GM21529 (cell line): ENCODE data around the gene IL17RC.
"Not testable (repeated sequence)": the region's sequence is repeated elsewhere in the genome, so short reads cannot be mapped to it uniquely, and the experiment has no call there.

Experiments
- ATAC-seq: cut with Tn5 transposase; IDR thresholded peaks from one replicate; pipeline ENCODE4 v1.9.1; 2021; ENCODE audit not compliant: unreplicated experiment

The IL17RC gene

GRCh38 chr3:9914559-9915253 lies 2.2 kb upstream of the IL17RC start:
- peak; percentile 20 for ATAC-seq

DNA sequence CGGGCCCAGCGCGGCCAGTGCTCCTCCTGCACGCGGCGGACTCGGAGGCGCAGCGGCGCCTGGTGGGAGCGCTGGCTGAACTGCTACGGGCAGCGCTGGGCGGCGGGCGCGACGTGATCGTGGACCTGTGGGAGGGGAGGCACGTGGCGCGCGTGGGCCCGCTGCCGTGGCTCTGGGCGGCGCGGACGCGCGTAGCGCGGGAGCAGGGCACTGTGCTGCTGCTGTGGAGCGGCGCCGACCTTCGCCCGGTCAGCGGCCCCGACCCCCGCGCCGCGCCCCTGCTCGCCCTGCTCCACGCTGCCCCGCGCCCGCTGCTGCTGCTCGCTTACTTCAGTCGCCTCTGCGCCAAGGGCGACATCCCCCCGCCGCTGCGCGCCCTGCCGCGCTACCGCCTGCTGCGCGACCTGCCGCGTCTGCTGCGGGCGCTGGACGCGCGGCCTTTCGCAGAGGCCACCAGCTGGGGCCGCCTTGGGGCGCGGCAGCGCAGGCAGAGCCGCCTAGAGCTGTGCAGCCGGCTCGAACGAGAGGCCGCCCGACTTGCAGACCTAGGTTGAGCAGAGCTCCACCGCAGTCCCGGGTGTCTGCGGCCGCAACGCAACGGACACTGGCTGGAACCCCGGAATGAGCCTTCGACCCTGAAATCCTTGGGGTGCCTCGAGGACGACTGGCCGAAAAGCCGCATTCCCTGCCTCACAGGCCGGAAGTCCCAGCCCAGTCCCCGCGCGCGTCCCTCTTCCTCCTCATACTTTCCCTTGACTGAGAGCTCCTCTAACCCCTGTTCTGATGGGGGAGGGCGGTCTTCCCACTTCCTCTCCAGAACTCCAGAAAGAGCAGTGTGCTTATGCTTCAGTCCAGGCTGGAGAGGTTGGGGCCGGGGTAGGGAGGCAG lies 1.4 kb upstream of the IL17RC start:
- ATAC-seq, result peak; percentile 44

- ATAC-seq, result no peak
Measured at GRCh38 chr3:9916346-9916733, 558 bp upstream of the IL17RC start.

DNA sequence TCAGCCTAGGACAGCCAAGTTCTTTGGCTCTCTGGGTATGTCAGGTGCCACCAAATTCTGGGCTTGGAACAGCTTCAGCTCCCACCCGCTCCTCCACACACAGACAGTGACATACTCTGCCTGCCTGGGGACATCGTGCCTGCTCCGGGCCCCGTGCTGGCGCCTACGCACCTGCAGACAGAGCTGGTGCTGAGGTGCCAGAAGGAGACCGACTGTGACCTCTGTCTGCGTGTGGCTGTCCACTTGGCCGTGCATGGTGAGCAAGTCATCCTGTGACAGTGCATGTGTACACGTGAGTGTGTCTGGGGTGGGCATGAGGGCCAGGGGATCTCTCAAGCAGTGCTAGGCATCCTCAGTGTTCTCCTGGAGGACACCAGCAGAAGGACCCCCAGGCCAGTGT lies 922 bp downstream of the IL17RC start:
- ATAC-seq, result no peak

- ATAC-seq, result no peak
Measured at GRCh38 chr3:9918261-9919038, 1.6 kb downstream of the IL17RC start.

DNA sequence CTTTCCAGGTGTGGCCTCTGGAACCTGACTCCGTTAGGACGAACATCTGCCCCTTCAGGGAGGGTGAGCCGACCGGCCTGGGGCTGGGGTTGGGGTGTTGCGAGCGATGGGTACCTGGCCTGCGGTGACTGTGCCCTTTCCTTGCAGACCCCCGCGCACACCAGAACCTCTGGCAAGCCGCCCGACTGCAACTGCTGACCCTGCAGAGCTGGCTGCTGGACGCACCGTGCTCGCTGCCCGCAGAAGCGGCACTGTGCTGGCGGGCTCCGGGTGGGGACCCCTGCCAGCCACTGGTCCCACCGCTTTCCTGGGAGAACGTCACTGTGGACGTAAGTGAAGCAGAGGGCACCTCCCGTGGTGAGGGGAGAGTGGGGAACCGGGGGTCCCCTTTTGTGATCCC lies 11.3 kb downstream of the IL17RC start:
- no peak for ATAC-seq

- no peak for ATAC-seq
Measured at GRCh38 chr3:9930804-9931418, 14.0 kb downstream of the IL17RC start.

GRCh38 chr3:9932535-9932842 lies 15.6 kb downstream of the IL17RC start:
- ATAC-seq, result no peak

- ATAC-seq, result peak; percentile 62
Measured at GRCh38 chr3:9932843-9933560, 16.1 kb downstream of the IL17RC start.

GRCh38 chr3:9933561-9934234 lies 16.8 kb downstream of the IL17RC start, which contains the start of gene CRELD1:
Gene CRELD1, plus strand, starts transcription at chr3:9933834. Its CDS starts 605 bp downstream, at chr3:9934439.
- peak; percentile 87 for ATAC-seq

DNA sequence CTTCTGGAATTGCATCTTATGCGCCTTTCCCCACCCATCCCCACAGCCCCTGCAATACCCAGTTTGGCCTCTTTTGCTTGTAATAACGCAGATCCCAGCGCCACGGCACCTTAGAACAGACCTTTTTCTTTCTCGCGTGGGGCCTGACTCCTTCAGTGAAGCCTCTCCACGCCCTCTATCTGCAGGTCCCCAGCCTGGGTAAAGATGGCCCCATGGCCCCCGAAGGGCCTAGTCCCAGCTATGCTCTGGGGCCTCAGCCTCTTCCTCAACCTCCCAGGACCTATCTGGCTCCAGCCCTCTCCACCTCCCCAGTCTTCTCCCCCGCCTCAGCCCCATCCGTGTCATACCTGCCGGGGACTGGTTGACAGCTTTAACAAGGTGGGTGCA lies 17.3 kb downstream of the IL17RC start:
- no peak for ATAC-seq

DNA sequence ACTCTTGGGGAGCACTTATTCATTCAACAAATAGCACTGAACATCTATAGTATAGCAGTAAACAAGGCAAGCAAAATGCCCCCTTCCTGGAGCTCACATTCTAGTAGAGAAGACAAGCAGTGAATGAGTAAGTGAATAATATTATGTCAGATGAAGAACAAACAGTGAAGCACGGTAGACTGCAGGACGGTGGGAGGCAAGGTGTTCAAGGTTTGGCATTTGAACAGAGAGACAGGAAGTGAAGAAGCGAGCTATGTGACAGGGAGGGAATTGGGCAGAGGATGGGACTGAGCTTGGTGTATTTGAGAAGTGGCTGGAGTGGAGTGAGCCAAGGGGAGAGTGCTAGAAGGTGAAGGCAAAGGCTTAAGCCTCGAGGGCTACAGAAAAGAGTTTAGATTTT lies 18.1 kb downstream of the IL17RC start:
- ATAC-seq, result no peak

- ATAC-seq, result no peak
Measured at GRCh38 chr3:9935966-9936510, 19.1 kb downstream of the IL17RC start.

DNA sequence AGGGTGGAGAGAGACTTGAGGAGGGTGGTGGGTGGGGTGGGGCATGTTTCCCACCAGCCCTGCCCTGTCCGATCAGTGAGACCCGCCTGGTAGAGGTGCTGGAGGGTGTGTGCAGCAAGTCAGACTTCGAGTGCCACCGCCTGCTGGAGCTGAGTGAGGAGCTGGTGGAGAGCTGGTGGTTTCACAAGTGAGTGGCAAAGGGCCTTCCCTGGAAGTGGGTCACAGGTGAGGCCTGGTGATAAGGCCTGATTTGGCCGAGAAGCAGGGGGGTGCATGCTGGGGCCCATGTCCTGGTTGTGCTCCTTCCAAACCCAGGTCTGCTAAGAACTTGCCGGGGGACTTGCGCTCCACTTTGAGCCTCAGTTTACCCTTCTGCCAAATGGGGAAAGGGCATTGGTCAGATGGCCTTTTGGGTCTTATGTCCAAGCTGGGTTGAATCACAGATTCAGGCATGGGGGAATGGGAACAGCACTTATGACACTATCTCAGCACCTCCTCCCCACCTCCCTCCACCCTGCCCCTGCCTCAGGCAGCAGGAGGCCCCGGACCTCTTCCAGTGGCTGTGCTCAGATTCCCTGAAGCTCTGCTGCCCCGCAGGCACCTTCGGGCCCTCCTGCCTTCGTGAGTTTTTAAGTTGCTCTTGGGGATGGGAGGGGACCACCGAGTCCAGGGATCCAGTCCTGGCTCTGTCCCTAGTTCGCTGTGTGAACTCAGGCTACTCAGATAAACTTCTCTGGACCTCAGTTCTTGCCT lies 20.8 kb downstream of the IL17RC start:
- no peak for ATAC-seq

- no peak for ATAC-seq
Measured at GRCh38 chr3:9938966-9939365, 22.1 kb downstream of the IL17RC start.

DNA sequence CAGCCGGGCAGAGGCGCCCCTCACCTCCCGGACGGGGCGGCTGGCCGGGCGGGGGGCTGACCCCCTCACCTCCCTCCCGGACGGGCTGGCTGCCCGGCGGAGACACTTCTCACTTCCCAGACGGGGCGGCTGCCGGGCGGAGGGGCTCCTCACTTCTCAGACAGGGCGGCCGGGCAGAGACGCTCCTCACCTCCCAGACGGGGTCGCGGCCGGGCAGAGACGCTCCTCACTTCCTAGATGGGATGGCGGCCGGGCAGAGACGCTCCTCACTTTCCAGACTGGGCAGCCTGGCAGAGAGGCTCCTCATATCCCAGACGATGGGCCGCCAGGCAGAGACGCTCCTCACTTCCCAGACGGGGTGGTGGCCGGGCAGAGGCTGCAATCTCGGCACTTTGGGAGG lies 23.0 kb downstream of the IL17RC start:
- not testable (repeated sequence) for ATAC-seq

DNA sequence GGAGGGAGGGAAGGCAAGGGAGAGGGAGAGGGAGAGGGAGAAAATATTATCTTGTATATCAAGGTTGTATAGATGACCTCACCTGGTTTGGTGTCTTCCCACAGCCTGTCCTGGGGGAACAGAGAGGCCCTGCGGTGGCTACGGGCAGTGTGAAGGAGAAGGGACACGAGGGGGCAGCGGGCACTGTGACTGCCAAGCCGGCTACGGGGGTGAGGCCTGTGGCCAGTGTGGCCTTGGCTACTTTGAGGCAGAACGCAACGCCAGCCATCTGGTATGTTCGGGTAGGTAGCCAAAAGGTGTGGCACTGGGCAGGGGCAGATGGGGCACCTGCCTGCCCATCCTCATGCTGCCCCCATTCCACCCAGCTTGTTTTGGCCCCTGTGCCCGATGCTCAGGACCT lies 23.8 kb downstream of the IL17RC start:
- ATAC-seq, result no peak

- ATAC-seq, result no peak
Measured at GRCh38 chr3:9942164-9942563, 25.3 kb downstream of the IL17RC start.
